HCT116 (cell line): ENCODE data around the gene ETFA. TPM values are rescaled to one million over a fixed set of nuclear protein-coding genes. Genes with fewer than 3 reads are reported as not detected.

Experiments
- ATAC-seq: fragments of 200-7000 bp; cut with Tn5 transposase; 2 replicates; pipeline ENCODE4 v1.9.1; 2020; ENCODE audit warnings: mild to moderate bottlenecking, moderate library complexity
- BruUV-seq: library from RNA; stranded (reverse); fragments of 400-500 nt; replicated peaks from 2 replicates; lab custom pipeline; 2021; lab: Mats Ljungman, UMichigan
- CTCF ChIA-PET: fragments of 300-600 bp; sonication (Branson Sonifier 250); formaldehyde crosslinking; loops from one replicate; lab custom pipeline; 2021; ENCODE audit warnings: antibody characterized with exemption; lab: Charles Lee
- POLR2A ChIA-PET: fragments of 300-600, 350-600 bp; sonication (Branson Sonifier 250); formaldehyde crosslinking; loops from one replicate; lab custom pipeline; 2021; ENCODE audit warnings: antibody characterized with exemption; lab: Charles Lee
- RAD21 ChIA-PET, 2 experiments: fragments of 300-600 bp; sonication (Branson Sonifier 250); formaldehyde crosslinking; loops; one replicate each; lab custom pipeline; 2023; ENCODE audit warnings: low total read pairs in 2 of 2; ENCODE audit not compliant: uncharacterized antibody in 2 of 2, unreplicated experiment in 2 of 2, low non-redundant PET in 1 of 2; lab: Charles Lee
- DNase-seq: peaks from one replicate; pipeline ENCODE4 v3.0.0-alpha.2; 2010; ENCODE audit warnings: low read depth, low spot score
- H2AFZ ChIP-seq: fragments of 200-600 bp; shearing (Covaris generic), sonication (generic); 2 replicates; pipeline ENCODE4 v1.6.1; 2017; ENCODE audit warnings: low read depth, mixed run types, mixed read lengths, antibody characterized with exemption, low read length; ENCODE audit not compliant: poor library complexity, severe bottlenecking
- H3K27ac ChIP-seq: 2 replicates; pipeline ENCODE4 v1.5.1; 2012; ENCODE audit warnings: low read depth, low read length
- H3K27me3 ChIP-seq: fragments of 200-600 bp; sonication (generic); 2 replicates; pipeline ENCODE4 v1.6.1; 2016; ENCODE audit warnings: mixed run types, low read length, mixed read lengths; ENCODE audit not compliant: insufficient read depth
- H3K36me3 ChIP-seq, 2 experiments: fragments of 200-500 bp in 1 of 2; fragments of 200-600 bp in 1 of 2; sonication (Bioruptor generic) in 1 of 2; sonication (generic) in 1 of 2; 2 replicates each; pipeline versions ENCODE4 v1.5.1 to v1.6.1; 2014 to 2016; ENCODE audit warnings: low read length in 2 of 2, inconsistent platforms in 1 of 2, mixed read lengths in 1 of 2, mixed run types in 1 of 2; ENCODE audit not compliant: insufficient read depth in 2 of 2, control insufficient read depth in 1 of 2
- H3K4me1 ChIP-seq, 2 experiments: fragments of 200-600 bp in 1 of 2; sonication (generic) in 1 of 2; 2 replicates each; pipeline versions ENCODE4 v1.5.1 to v1.6.1; 2012 to 2017; ENCODE audit warnings: low read length in 2 of 2, inconsistent platforms in 1 of 2, mild to moderate bottlenecking in 1 of 2, mixed read lengths in 1 of 2, mixed run types in 1 of 2, moderate library complexity in 1 of 2; ENCODE audit not compliant: insufficient read depth in 2 of 2, control insufficient read depth in 1 of 2
- H3K4me2 ChIP-seq: fragments of 200-600 bp; sonication (generic); 2 replicates; pipeline ENCODE4 v1.6.1; 2017; ENCODE audit warnings: mixed run types, low read length, mixed read lengths
- H3K4me3 ChIP-seq, 2 experiments: fragments of 200-600 bp in 1 of 2; sonication (generic) in 1 of 2; replicated peaks in 1 of 2; 2 replicates each; pipeline ENCODE4 v1.5.1; 2011 to 2016; ENCODE audit warnings: low read length in 2 of 2, control low read depth in 1 of 2, low read depth in 1 of 2, mild to moderate bottlenecking in 1 of 2, mixed read lengths in 1 of 2, mixed run types in 1 of 2
- H3K79me2 ChIP-seq: fragments of 200-600 bp; sonication (generic); 2 replicates; pipeline ENCODE4 v1.6.1; 2017; ENCODE audit warnings: mild to moderate bottlenecking, mixed run types, low read length, moderate library complexity, mixed read lengths; ENCODE audit not compliant: insufficient read depth
- H3K9ac ChIP-seq: fragments of 200-600 bp; sonication (generic); 2 replicates; pipeline ENCODE4 v1.6.1; 2016; ENCODE audit warnings: low read length, mixed read lengths
- H3K9me2 ChIP-seq: fragments of 200-600 bp; sonication (generic), shearing (Covaris generic); 2 replicates; pipeline ENCODE4 v1.6.1; 2017; ENCODE audit warnings: mixed run types, mild to moderate bottlenecking, moderate library complexity; ENCODE audit not compliant: insufficient read depth
- H3K9me3 ChIP-seq, 2 experiments: fragments of 200-500 bp in 1 of 2; fragments of 200-600 bp in 1 of 2; sonication (Bioruptor generic) in 1 of 2; sonication (generic) in 1 of 2; 2 replicates each; pipeline ENCODE4 v1.6.1; 2014 to 2017; ENCODE audit warnings: low read length in 2 of 2, mixed read lengths in 2 of 2, inconsistent platforms in 1 of 2, low read depth in 1 of 2, mild to moderate bottlenecking in 1 of 2, mixed run types in 1 of 2, moderate library complexity in 1 of 2; ENCODE audit not compliant: control insufficient read depth in 1 of 2, insufficient read depth in 1 of 2
- H4K20me1 ChIP-seq: fragments of 200-600 bp; sonication (generic), shearing (Covaris generic); 2 replicates; pipeline ENCODE4 v1.6.1; 2017; ENCODE audit warnings: mixed run types, mild to moderate bottlenecking, moderate library complexity; ENCODE audit not compliant: insufficient read depth
- ATF3 ChIP-seq: IDR thresholded peaks from 2 replicates; pipeline ENCODE4 v1.6.1; 2012
- CBX3 ChIP-seq: IDR thresholded peaks from 2 replicates; pipeline ENCODE4 v1.6.1; 2012; ENCODE audit warnings: low read depth
- CEBPB ChIP-seq: IDR thresholded peaks from 2 replicates; pipeline ENCODE4 v1.6.1; 2012; ENCODE audit warnings: low read depth
- CTCF ChIP-seq, 3 experiments: fragments of 200-600 bp in 1 of 3; sonication (generic) in 1 of 3; IDR thresholded peaks in 2 of 3; conservative IDR thresholded peaks in 1 of 3; 2 replicates each; pipeline ENCODE4 v1.5.1; 2012 to 2017; ENCODE audit warnings: low read depth in 2 of 3, low read length in 2 of 3, antibody characterized with exemption in 1 of 3, borderline replicate concordance in 1 of 3, control low read depth in 1 of 3, mild to moderate bottlenecking in 1 of 3, mixed read lengths in 1 of 3, mixed run types in 1 of 3, moderate library complexity in 1 of 3; ENCODE audit not compliant: insufficient read depth in 1 of 3
- EGR1 ChIP-seq: IDR thresholded peaks from 2 replicates; pipeline ENCODE4 v1.6.1; 2012; ENCODE audit warnings: low read depth
- ELF1 ChIP-seq: IDR thresholded peaks from 2 replicates; pipeline ENCODE4 v1.6.1; 2012; ENCODE audit warnings: low read depth, borderline replicate concordance
- EZH2phosphoT487 ChIP-seq: fragments of 200-600 bp; IDR thresholded peaks from 2 replicates; pipeline ENCODE4 v1.6.1; 2018; ENCODE audit warnings: antibody characterized with exemption, borderline replicate concordance
- FOSL1 ChIP-seq: IDR thresholded peaks from 2 replicates; pipeline ENCODE4 v1.6.1; 2012; ENCODE audit warnings: low read depth
- POLR2A ChIP-seq: IDR thresholded peaks from 2 replicates; pipeline ENCODE4 v1.7.0; 2011; ENCODE audit warnings: borderline replicate concordance; ENCODE audit not compliant: insufficient read depth, insufficient read length; ENCODE audit errors: extremely low read depth
- POLR2AphosphoS5 ChIP-seq: IDR thresholded peaks from 2 replicates; pipeline ENCODE4 v1.6.1; 2011; ENCODE audit warnings: mild to moderate bottlenecking, low read depth, low read length, moderate library complexity
- RAD21 ChIP-seq: IDR thresholded peaks from 2 replicates; pipeline ENCODE4 v1.6.1; 2012; ENCODE audit warnings: low read depth, mild to moderate bottlenecking
- SP1 ChIP-seq: IDR thresholded peaks from 2 replicates; pipeline ENCODE4 v1.6.1; 2012; ENCODE audit warnings: low read depth
- SRF ChIP-seq: IDR thresholded peaks from 2 replicates; pipeline ENCODE4 v1.6.1; 2012; ENCODE audit warnings: low read depth
- TCF7L2 ChIP-seq: IDR thresholded peaks from 2 replicates; pipeline ENCODE4 v1.7.0; 2011; ENCODE audit warnings: borderline replicate concordance, inconsistent platforms; ENCODE audit not compliant: insufficient read depth, insufficient read length; ENCODE audit errors: extremely low read depth
- YY1 ChIP-seq: IDR thresholded peaks from 2 replicates; pipeline ENCODE4 v1.6.1; 2011; ENCODE audit warnings: low read length, low read depth, moderate library complexity, mild to moderate bottlenecking; ENCODE audit not compliant: insufficient replicate concordance; ENCODE audit errors: extremely low read depth
- ZBTB33 ChIP-seq: IDR thresholded peaks from 2 replicates; pipeline ENCODE4 v1.6.1; 2011; ENCODE audit warnings: mild to moderate bottlenecking, low read length, moderate library complexity; ENCODE audit not compliant: insufficient replicate concordance; ENCODE audit errors: extremely low read depth
- ZFX ChIP-seq: fragments of 450-650 bp; IDR thresholded peaks from 2 replicates; pipeline ENCODE4 v1.6.1; 2017
- intact Hi-C: fragments of 100-400 bp; cut with micrococcal nuclease; formaldehyde crosslinking; loops from 2 replicates; pipeline ENCODE4 v1.10.0; 2022
- total RNA-seq: library from RNA; stranded (reverse); gene quantifications from one replicate; pipeline ENCODE4 v1.2.1, GENCODE V29; 2021; ENCODE audit not compliant: unreplicated experiment
- TF ChIP-seq, protein P1 (sequence below): IDR thresholded peaks from 2 replicates; pipeline ENCODE4 v1.6.1; 2012; ENCODE audit warnings: low read depth

Gene ETFA
- total RNA-seq, 1 experiment from 2014 or later: 144 TPM

DNA sequence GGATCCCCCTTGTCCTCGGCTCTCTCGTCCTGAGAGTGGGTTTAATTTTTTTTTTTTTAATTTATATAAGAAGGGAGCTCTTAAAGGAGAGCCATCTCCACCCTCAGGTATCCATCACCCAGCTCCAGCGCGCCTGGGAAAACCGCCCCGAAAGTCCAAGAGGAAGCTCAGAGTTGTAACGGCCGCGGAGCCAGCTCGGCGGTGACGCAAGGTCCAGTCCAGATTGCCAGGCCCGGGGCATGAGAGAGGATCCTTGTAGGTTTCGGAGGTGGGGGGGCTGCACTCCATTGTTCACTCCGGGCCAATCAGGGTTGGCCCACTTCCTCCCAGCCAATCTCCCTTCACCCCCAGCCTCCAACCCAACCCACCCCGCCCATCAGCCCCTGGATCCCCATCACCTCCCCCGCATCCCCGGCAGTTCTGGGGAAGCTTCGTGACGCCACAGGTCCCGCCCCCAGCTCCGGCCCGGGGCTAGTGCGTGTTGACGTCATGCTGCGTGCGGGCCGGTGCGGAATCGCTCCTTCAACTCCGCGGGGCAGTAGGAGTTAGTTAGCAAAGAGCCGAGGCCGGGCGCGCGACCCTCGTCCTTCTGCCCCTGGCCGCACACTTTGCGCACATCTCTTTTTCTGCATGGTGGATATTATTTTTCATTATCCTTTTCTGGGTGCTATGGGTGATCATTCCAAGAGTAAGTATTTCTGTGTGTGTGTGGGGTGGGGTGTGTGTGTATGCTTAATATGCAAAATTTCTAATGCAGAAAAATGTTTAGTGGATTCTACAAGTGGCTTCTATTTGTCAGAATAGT is 25.2 kb upstream of the ETFA start, which contains the start of gene ISL2:
TSS of gene ISL2 (plus strand) at position 520 of the 805 bp plus-strand sequence. CDS start at position 631, 111 bp downstream.
- ATAC-seq: peak; percentile 92
- H3K27me3 ChIP-seq: no peaks in the 10 kb centered on the region
- TF ChIP-seq TCF7L2 (peak; percentile 39), CTCF (IDR thresholded peaks at IDR 0.05 in 2 of 3, conservative IDR thresholded peaks at IDR 0.05 in 1 of 3; ENCODE audit: borderline replicate concordance in 1 of 3, insufficient read depth in 1 of 3, low read depth in 2 of 3, low read length in 2 of 3) (no peak), POLR2A (peak; percentile 93), EZH2phosphoT487 (no peak), EGR1 (peak; percentile 97), POLR2AphosphoS5 (peak; percentile 98), CBX3 (no peak), YY1 (peak; percentile 69), ELF1 (no peak), RAD21 (no peak), ZBTB33 (no peak), CEBPB (peak; percentile 68; the same call in 1 of the 2 replicates), ZFX (no peak), ATF3 (no peak), FOSL1 (no peak), SP1 (peak; percentile 60; the same call in 1 of the 2 replicates), SRF (no peak)
- TF ChIP-seq, protein P1, sequence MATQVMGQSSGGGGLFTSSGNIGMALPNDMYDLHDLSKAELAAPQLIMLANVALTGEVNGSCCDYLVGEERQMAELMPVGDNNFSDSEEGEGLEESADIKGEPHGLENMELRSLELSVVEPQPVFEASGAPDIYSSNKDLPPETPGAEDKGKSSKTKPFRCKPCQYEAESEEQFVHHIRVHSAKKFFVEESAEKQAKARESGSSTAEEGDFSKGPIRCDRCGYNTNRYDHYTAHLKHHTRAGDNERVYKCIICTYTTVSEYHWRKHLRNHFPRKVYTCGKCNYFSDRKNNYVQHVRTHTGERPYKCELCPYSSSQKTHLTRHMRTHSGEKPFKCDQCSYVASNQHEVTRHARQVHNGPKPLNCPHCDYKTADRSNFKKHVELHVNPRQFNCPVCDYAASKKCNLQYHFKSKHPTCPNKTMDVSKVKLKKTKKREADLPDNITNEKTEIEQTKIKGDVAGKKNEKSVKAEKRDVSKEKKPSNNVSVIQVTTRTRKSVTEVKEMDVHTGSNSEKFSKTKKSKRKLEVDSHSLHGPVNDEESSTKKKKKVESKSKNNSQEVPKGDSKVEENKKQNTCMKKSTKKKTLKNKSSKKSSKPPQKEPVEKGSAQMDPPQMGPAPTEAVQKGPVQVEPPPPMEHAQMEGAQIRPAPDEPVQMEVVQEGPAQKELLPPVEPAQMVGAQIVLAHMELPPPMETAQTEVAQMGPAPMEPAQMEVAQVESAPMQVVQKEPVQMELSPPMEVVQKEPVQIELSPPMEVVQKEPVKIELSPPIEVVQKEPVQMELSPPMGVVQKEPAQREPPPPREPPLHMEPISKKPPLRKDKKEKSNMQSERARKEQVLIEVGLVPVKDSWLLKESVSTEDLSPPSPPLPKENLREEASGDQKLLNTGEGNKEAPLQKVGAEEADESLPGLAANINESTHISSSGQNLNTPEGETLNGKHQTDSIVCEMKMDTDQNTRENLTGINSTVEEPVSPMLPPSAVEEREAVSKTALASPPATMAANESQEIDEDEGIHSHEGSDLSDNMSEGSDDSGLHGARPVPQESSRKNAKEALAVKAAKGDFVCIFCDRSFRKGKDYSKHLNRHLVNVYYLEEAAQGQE: no peak

More for the DNA sequence above, 25.2 kb upstream of the ETFA start, which contains the start of gene ISL2:
- H3K27ac ChIP-seq: peak within 1 kb of the TSS; percentile 70
- H3K9me2 ChIP-seq: no peaks in the 10 kb centered on the region
- POLR2A ChIA-PET: interaction anchor here (0.6 to 1.8 kb wide), 21 partner anchors 8 to 711 kb away, joined by 3 to 39 read pairs (median 5); partner anchors contain the start of gene ETFA
- peak; percentile 94 for DNase-seq
- H4K20me1 ChIP-seq: no peaks in the 10 kb centered on the region
- H3K4me1 ChIP-seq: peaks cover 10 to 25% of the 10 kb centered on the region in 2 experiments; a peak in 3 of 4 replicates
- H3K9me3 ChIP-seq: no peaks in the 10 kb centered on the region
- intact Hi-C loops: loop anchor here (10.0 kb wide), 1 partner anchor 508 kb away; no protein-coding TSS in a partner anchor
- H3K4me2 ChIP-seq: peak within 1 kb of the TSS; percentile 88
- H3K36me3 ChIP-seq: no peaks in the 10 kb centered on the region
- peak within 1 kb of the TSS; percentile 63 for H3K9ac ChIP-seq
- RAD21 ChIA-PET: interaction anchor here in 1 of 2 experiments (1.4 kb wide), 1 partner anchor 151 kb away, joined by 7 read pairs; no protein-coding TSS in a partner anchor
- no TSS peak for BruUV-seq
- H3K79me2 ChIP-seq: peaks cover 11% of the 10 kb centered on the region
- peak within 1 kb of the TSS; percentile 76 for H2AFZ ChIP-seq
- CTCF ChIA-PET: interaction anchor here (0.7 to 1.5 kb wide), 5 partner anchors 10 to 531 kb away, joined by 3 to 4 read pairs (median 4); no protein-coding TSS in a partner anchor
- H3K4me3 ChIP-seq: peak within 1 kb of the TSS; percentile 66 to 77
